Measurements from ENCODE around the gene SLC5A11. TPM values are rescaled to one million over a fixed set of nuclear protein-coding genes. Genes with fewer than 3 reads are reported as not detected.

Gene SLC5A11
- total RNA-seq, 1 donor from 2014 or later = not detected

GRCh38 chr16:24847358-24847664 lies 1.5 kb downstream of the SLC5A11 start:
- no peaks in the 10 kb centered on the region for H3K4me1 ChIP-seq (ENCODE audit: control insufficient read depth in 3 of 3, insufficient read depth in 3 of 3, low read length in 3 of 3)
- H3K9ac ChIP-seq (ENCODE audit: low read depth in 1 of 3, low read length in 3 of 3) = no peak overlapping the region
- no peak overlapping the region for H3K27ac ChIP-seq (ENCODE audit: low read depth, low read length)
- H3K9me3 ChIP-seq (ENCODE audit: control insufficient read depth in 3 of 3, low read length in 3 of 3) = no peaks in the 10 kb centered on the region
- no peak overlapping the region for H3K4me3 ChIP-seq (ENCODE audit: low read length in 3 of 3)
- no peaks in the 10 kb centered on the region for H3K27me3 ChIP-seq (ENCODE audit: control insufficient read depth in 3 of 3, insufficient read depth in 3 of 3, low read length in 3 of 3)
- no peaks in the 10 kb centered on the region for H3K36me3 ChIP-seq (ENCODE audit: control insufficient read depth in 3 of 3, insufficient read depth in 3 of 3, low read length in 3 of 3)

- Histone ChIP-seq H3K27ac (ENCODE audit: low read depth, low read length) (no peak overlapping the region), H3K9me3 (ENCODE audit: control insufficient read depth in 3 of 3, low read length in 3 of 3) (no peaks in the 10 kb centered on the region), H3K4me1 (ENCODE audit: control insufficient read depth in 3 of 3, insufficient read depth in 3 of 3, low read length in 3 of 3) (no peaks in the 10 kb centered on the region), H3K9ac (ENCODE audit: low read depth in 1 of 3, low read length in 3 of 3) (no peak overlapping the region), H3K36me3 (ENCODE audit: control insufficient read depth in 3 of 3, insufficient read depth in 3 of 3, low read length in 3 of 3) (no peaks in the 10 kb centered on the region), H3K27me3 (ENCODE audit: control insufficient read depth in 3 of 3, insufficient read depth in 3 of 3, low read length in 3 of 3) (no peaks in the 10 kb centered on the region), H3K4me3 (ENCODE audit: low read length in 3 of 3) (no peak overlapping the region)
Observed at GRCh38 chr16:24848065-24848464, 2.3 kb downstream of the SLC5A11 start.

- H3K27ac ChIP-seq (ENCODE audit: low read depth, low read length) = no peak overlapping the region
- no peaks in the 10 kb centered on the region for H3K9me3 ChIP-seq (ENCODE audit: control insufficient read depth in 3 of 3, low read length in 3 of 3)
- H3K4me1 ChIP-seq (ENCODE audit: control insufficient read depth in 3 of 3, insufficient read depth in 3 of 3, low read length in 3 of 3) = no peaks in the 10 kb centered on the region
- H3K36me3 ChIP-seq (ENCODE audit: control insufficient read depth in 3 of 3, insufficient read depth in 3 of 3, low read length in 3 of 3) = no peaks in the 10 kb centered on the region
- H3K4me3 ChIP-seq (ENCODE audit: low read length in 3 of 3) = no peak overlapping the region
- no peak overlapping the region for H3K9ac ChIP-seq (ENCODE audit: low read depth in 1 of 3, low read length in 3 of 3)
- peaks cover 0 to under 1% (median 0%) of the 10 kb centered on the region in 3 donors for H3K27me3 ChIP-seq (ENCODE audit: control insufficient read depth in 3 of 3, insufficient read depth in 3 of 3, low read length in 3 of 3)
Observed at GRCh38 chr16:24849641-24850040, 3.9 kb downstream of the SLC5A11 start.

- no peak overlapping the region for H3K27ac ChIP-seq (ENCODE audit: low read depth, low read length)
- H3K4me3 ChIP-seq (ENCODE audit: low read length in 3 of 3) = no peak overlapping the region
- H3K27me3 ChIP-seq (ENCODE audit: control insufficient read depth in 3 of 3, insufficient read depth in 3 of 3, low read length in 3 of 3) = peaks cover 0 to 3% (median 0%) of the 10 kb centered on the region in 3 donors
- H3K9me3 ChIP-seq (ENCODE audit: control insufficient read depth in 3 of 3, low read length in 3 of 3) = no peaks in the 10 kb centered on the region
- no peaks in the 10 kb centered on the region for H3K4me1 ChIP-seq (ENCODE audit: control insufficient read depth in 3 of 3, insufficient read depth in 3 of 3, low read length in 3 of 3)
- no peak overlapping the region for H3K9ac ChIP-seq (ENCODE audit: low read depth in 1 of 3, low read length in 3 of 3)
- H3K36me3 ChIP-seq (ENCODE audit: control insufficient read depth in 3 of 3, insufficient read depth in 3 of 3, low read length in 3 of 3) = no peaks in the 10 kb centered on the region
Observed at GRCh38 chr16:24850289-24850938, 4.7 kb downstream of the SLC5A11 start.

- no peaks in the 10 kb centered on the region for H3K36me3 ChIP-seq (ENCODE audit: control insufficient read depth in 3 of 3, insufficient read depth in 3 of 3, low read length in 3 of 3)
- no peaks in the 10 kb centered on the region for H3K9me3 ChIP-seq (ENCODE audit: control insufficient read depth in 3 of 3, low read length in 3 of 3)
- no peak overlapping the region for H3K4me3 ChIP-seq (ENCODE audit: low read length in 3 of 3)
- H3K27ac ChIP-seq (ENCODE audit: low read depth, low read length) = no peak overlapping the region
- no peak overlapping the region for H3K9ac ChIP-seq (ENCODE audit: low read depth in 1 of 3, low read length in 3 of 3)
- peaks cover 0 to 3% (median 0%) of the 10 kb centered on the region in 3 donors for H3K27me3 ChIP-seq (ENCODE audit: control insufficient read depth in 3 of 3, insufficient read depth in 3 of 3, low read length in 3 of 3)
- no peaks in the 10 kb centered on the region for H3K4me1 ChIP-seq (ENCODE audit: control insufficient read depth in 3 of 3, insufficient read depth in 3 of 3, low read length in 3 of 3)
Observed at GRCh38 chr16:24851700-24852099, 5.9 kb downstream of the SLC5A11 start.

GRCh38 chr16:24852281-24852721 lies 6.5 kb downstream of the SLC5A11 start:
- Histone ChIP-seq H3K9me3 (ENCODE audit: control insufficient read depth in 3 of 3, low read length in 3 of 3) (no peaks in the 10 kb centered on the region), H3K4me3 (ENCODE audit: low read length in 3 of 3) (no peak overlapping the region), H3K36me3 (ENCODE audit: control insufficient read depth in 3 of 3, insufficient read depth in 3 of 3, low read length in 3 of 3) (no peaks in the 10 kb centered on the region), H3K9ac (ENCODE audit: low read depth in 1 of 3, low read length in 3 of 3) (no peak overlapping the region), H3K27ac (ENCODE audit: low read depth, low read length) (no peak overlapping the region), H3K4me1 (ENCODE audit: control insufficient read depth in 3 of 3, insufficient read depth in 3 of 3, low read length in 3 of 3) (no peaks in the 10 kb centered on the region), H3K27me3 (ENCODE audit: control insufficient read depth in 3 of 3, insufficient read depth in 3 of 3, low read length in 3 of 3) (peaks cover 0 to 3% (median 0%) of the 10 kb centered on the region in 3 donors)

- peaks cover 0 to 3% (median 0%) of the 10 kb centered on the region in 3 donors for H3K27me3 ChIP-seq (ENCODE audit: control insufficient read depth in 3 of 3, insufficient read depth in 3 of 3, low read length in 3 of 3)
- H3K9me3 ChIP-seq (ENCODE audit: control insufficient read depth in 3 of 3, low read length in 3 of 3) = no peaks in the 10 kb centered on the region
- H3K27ac ChIP-seq (ENCODE audit: low read depth, low read length) = no peak overlapping the region
- no peaks in the 10 kb centered on the region for H3K36me3 ChIP-seq (ENCODE audit: control insufficient read depth in 3 of 3, insufficient read depth in 3 of 3, low read length in 3 of 3)
- H3K4me1 ChIP-seq (ENCODE audit: control insufficient read depth in 3 of 3, insufficient read depth in 3 of 3, low read length in 3 of 3) = no peaks in the 10 kb centered on the region
- no peak overlapping the region for H3K9ac ChIP-seq (ENCODE audit: low read depth in 1 of 3, low read length in 3 of 3)
- H3K4me3 ChIP-seq (ENCODE audit: low read length in 3 of 3) = no peak overlapping the region
Observed at GRCh38 chr16:24853169-24853824, 7.5 kb downstream of the SLC5A11 start.

- Histone ChIP-seq H3K9ac (ENCODE audit: low read depth in 1 of 3, low read length in 3 of 3) (no peak overlapping the region), H3K36me3 (ENCODE audit: control insufficient read depth in 3 of 3, insufficient read depth in 3 of 3, low read length in 3 of 3) (no peaks in the 10 kb centered on the region), H3K9me3 (ENCODE audit: control insufficient read depth in 3 of 3, low read length in 3 of 3) (no peaks in the 10 kb centered on the region), H3K4me3 (ENCODE audit: low read length in 3 of 3) (no peak overlapping the region), H3K27me3 (ENCODE audit: control insufficient read depth in 3 of 3, insufficient read depth in 3 of 3, low read length in 3 of 3) (peaks cover 0 to 3% (median 0%) of the 10 kb centered on the region in 3 donors), H3K4me1 (ENCODE audit: control insufficient read depth in 3 of 3, insufficient read depth in 3 of 3, low read length in 3 of 3) (no peaks in the 10 kb centered on the region), H3K27ac (ENCODE audit: low read depth, low read length) (no peak overlapping the region)
Observed at GRCh38 chr16:24853830-24854229, 8.1 kb downstream of the SLC5A11 start.

GRCh38 chr16:24854607-24855171 lies 8.9 kb downstream of the SLC5A11 start:
- H3K36me3 ChIP-seq (ENCODE audit: control insufficient read depth in 3 of 3, insufficient read depth in 3 of 3, low read length in 3 of 3) = no peaks in the 10 kb centered on the region
- no peaks in the 10 kb centered on the region for H3K9me3 ChIP-seq (ENCODE audit: control insufficient read depth in 3 of 3, low read length in 3 of 3)
- H3K4me1 ChIP-seq (ENCODE audit: control insufficient read depth in 3 of 3, insufficient read depth in 3 of 3, low read length in 3 of 3) = no peaks in the 10 kb centered on the region
- no peak overlapping the region for H3K27ac ChIP-seq (ENCODE audit: low read depth, low read length)
- H3K9ac ChIP-seq (ENCODE audit: low read depth in 1 of 3, low read length in 3 of 3) = no peak overlapping the region
- H3K27me3 ChIP-seq (ENCODE audit: control insufficient read depth in 3 of 3, insufficient read depth in 3 of 3, low read length in 3 of 3) = peaks cover 0 to 3% (median 0%) of the 10 kb centered on the region in 3 donors
- no peak overlapping the region for H3K4me3 ChIP-seq (ENCODE audit: low read length in 3 of 3)

- Histone ChIP-seq H3K9ac (ENCODE audit: low read depth in 1 of 3, low read length in 3 of 3) (no peak overlapping the region), H3K4me1 (ENCODE audit: control insufficient read depth in 3 of 3, insufficient read depth in 3 of 3, low read length in 3 of 3) (no peaks in the 10 kb centered on the region), H3K36me3 (ENCODE audit: control insufficient read depth in 3 of 3, insufficient read depth in 3 of 3, low read length in 3 of 3) (no peaks in the 10 kb centered on the region), H3K9me3 (ENCODE audit: control insufficient read depth in 3 of 3, low read length in 3 of 3) (no peaks in the 10 kb centered on the region), H3K4me3 (ENCODE audit: low read length in 3 of 3) (no peak overlapping the region), H3K27me3 (ENCODE audit: control insufficient read depth in 3 of 3, insufficient read depth in 3 of 3, low read length in 3 of 3) (peaks cover 0 to 3% (median 0%) of the 10 kb centered on the region in 3 donors), H3K27ac (ENCODE audit: low read depth, low read length) (no peak overlapping the region)
Observed at GRCh38 chr16:24855678-24856077, 9.9 kb downstream of the SLC5A11 start.
